GM18520 (cell line): ENCODE results near the gene KRTAP4-12.
"Not testable (repeated sequence)": the region's sequence is repeated elsewhere in the genome, so short reads cannot be mapped to it uniquely, and the experiment has no call there.

Experiments
- ATAC-seq: cut with Tn5 transposase; IDR thresholded peaks from one replicate; pipeline ENCODE4 v1.9.1; 2021; ENCODE audit not compliant: unreplicated experiment

KRTAP4-12 gene

DNA sequence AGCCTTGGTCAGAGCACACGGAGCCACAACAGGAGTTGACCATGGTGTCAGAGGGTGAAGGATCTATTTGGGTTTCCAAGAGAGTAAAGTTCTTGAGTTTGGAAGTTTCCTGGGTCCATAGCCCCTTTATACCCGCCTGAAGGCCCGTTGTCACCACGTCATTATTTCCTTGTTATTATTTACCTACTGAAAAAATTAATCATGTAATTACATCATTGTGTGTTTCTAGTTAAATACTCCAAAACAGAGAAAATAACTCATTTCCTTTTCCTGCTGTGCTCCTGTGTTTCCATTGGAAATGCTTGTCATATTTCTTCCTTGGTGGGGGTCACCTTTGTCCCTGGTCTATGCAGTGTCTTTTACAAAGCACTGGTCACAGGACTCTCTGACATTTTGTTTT is 25.9 kb downstream of the KRTAP4-12 start, which contains the start of gene KRTAP4-8:
Gene KRTAP4-8 (minus strand): TSS at position 101 of the 400 bp plus-strand sequence. CDS start 58 bp downstream, at position 43.
- ATAC-seq, result no peak

DNA sequence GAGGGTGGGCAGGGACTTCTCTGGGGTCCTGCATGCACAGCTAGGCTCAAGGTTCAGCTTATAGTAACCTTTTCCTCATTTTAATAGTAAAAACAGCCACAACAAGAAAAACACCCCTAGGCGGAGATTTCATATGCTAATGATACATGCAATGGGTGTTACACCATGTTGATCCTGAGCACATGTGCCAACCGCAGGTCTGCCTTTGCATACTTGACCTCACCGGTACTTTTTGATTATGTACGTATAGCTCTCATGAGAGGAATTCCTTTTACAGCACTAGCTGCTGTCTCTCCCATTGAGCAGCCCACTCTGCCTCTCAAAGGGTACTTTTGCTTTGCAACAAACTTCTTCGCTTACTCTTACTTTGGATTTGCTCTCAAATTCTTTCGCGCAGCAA is 27.9 kb downstream of the KRTAP4-12 start:
- no peak for ATAC-seq

DNA sequence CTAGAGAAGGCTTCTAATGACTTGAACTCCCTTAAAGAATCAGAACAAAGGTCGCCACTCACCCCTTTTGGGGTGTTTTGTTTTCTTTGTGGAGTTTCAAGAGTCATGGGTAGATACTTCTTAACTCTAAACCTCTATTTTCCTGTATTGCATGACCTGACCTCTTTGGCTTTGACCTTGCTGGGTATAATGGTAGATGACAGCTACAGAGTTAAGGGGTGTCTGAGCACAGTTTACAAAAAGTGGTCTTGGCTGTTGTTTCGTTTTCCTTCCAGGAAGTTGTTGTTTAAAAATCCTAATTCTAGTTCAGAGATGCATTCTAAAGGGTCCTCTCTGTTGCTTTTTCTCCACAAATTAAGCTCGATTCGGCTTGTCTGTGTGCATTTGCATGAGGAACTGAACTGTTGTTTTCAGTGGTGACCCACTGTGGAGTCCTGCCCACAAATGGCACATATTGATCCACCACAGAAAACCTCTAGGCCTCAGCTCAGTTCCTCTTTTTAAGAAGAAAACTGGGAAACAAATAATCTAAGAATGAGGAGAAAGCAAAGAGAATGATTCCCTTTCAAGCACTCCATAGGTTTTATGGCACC is 35.1 kb downstream of the KRTAP4-12 start:
- not testable (repeated sequence) for ATAC-seq

DNA sequence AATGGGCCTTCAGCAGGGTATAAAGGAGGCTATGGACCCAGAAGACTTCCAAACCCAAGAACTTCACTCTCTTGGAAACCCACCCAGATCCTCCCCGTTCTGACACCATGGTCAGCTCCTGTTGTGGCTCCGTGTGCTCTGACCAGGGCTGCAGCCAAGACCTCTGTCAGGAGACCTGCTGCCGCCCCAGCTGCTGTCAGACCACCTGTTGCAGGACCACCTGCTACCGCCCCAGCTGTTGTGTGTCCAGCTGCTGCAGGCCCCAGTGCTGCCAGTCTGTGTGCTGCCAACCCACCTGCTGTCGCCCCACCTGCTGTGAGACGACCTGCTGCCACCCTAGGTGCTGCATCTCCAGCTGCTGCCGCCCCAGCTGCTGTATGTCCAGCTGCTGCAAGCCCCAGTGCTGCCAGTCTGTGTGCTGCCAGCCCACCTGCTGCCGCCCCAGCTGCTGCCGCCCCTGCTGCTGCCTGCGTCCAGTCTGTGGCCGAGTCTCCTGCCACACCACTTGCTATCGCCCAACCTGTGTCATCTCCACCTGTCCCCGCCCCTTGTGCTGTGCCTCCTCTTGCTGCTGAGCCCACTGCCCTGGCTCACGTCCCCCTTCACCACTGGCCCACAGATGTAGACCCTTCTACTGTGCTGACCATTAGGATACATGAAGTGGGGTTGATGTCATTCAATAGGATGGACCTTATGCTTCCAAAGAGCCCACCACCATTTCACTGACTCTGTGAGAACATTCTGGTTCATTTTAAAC is 39.7 kb downstream of the KRTAP4-12 start, which contains the start of gene KRTAP4-7:
Gene KRTAP4-7 (plus strand): TSS at position 51 of the 757 bp plus-strand sequence. CDS start 57 bp downstream, at position 108.
- ATAC-seq, result not testable (repeated sequence)

DNA sequence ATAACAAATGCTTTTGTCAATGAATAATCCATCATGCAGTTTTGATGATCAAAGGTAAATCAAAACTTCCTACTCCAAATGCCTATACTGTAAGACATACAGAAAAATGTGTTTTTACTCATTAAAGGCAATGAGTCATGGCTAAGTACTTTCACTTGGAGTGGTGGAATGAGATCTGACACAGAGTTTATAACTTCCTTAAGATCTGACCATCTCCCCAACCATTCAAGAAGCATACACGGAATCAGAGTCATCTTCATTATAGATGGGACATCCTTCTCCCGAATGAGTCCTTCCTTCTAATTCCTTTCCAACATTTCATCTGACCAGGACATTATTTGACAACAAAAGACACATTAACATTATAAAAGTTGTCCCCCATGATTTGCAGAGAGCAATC is 40.6 kb downstream of the KRTAP4-12 start:
- ATAC-seq, result not testable (repeated sequence)

DNA sequence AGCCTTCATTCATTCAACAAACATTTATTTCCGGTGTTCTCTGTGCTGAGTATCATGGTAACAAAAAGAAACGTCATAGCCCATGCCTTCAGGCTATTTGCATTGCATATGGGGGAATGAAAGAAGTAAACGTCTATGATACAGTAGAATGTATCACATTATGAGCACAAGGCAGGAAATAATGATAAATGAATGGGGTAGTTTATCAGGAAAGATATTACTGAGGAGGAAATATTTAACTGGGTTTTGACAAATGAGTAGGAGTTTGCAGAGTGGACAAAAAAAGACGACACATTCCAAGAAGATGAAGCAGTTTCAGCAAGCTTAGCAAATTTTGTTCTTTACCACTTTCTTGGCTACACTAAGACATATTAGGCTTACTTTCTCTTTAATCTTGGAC is 41.4 kb downstream of the KRTAP4-12 start:
- no peak for ATAC-seq

DNA sequence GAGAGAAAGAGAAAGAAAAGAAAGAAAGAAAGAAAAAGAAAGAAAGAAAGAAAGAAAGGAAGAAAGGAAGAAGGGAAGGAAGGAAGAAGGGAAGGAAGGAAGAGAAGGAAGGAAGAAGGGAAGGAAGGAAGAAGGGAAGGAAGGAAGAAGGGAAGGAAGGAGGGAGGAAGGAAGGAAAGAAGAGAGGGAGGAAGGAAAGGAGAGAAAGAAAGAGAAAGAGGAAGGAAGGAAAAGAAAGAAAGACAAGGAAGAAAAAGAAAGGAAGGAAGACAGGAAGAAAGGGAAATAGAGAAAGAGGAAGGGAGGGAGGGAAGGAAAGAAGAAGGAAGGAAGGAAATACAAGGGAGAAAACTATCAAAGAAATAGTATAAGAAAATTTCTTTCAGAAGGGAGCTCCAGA is 47.2 kb downstream of the KRTAP4-12 start:
- no peak for ATAC-seq

DNA sequence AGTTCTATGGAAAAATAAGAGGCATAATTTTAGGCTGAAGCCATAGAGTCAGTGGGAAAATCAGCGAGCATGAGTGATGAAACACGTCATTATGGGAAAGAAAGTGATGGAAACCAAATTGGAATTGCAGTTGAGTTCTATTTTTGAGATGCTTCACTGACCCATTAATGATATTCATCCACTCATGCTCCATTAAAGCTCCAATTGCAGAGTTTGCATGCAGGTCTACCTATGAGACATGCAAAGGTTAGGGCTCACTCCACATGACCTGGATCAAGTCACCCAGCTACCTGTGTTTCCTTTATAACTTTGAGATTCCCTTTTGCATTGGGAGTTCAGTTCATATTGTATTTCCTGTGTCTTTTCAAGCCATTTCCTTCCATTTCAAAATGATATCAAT is 50.3 kb downstream of the KRTAP4-12 start:
- ATAC-seq, result no peak
